Uterus (tissue), 4 donors: ENCODE results near the gene CMTM2. TPM values are rescaled to one million over a fixed set of nuclear protein-coding genes. Genes with fewer than 3 reads are reported as not detected.
"Not testable (repeated sequence)": the region's sequence is repeated elsewhere in the genome, so short reads cannot be mapped to it uniquely, and the experiment has no call there.

ENCODE experiments used
- DNase-seq, 2 donors: peaks; one replicate each; pipeline ENCODE4 v3.0.0-alpha.2; 2019 to 2020
- H3K27ac ChIP-seq, 2 donors: fragments of 200-600 bp; sonication (generic); 1 replicate in 1 of 2; 2 replicates in 1 of 2; pipeline ENCODE4 v1.5.1; 2016 to 2018
- H3K27me3 ChIP-seq, 2 donors: fragments of 200-600 bp; sonication (generic); one replicate each; pipeline ENCODE4 v1.5.1; 2018 to 2019; ENCODE audit warnings: control low read depth in 1 of 2
- H3K36me3 ChIP-seq, 2 donors: fragments of 200-600 bp; sonication (generic); one replicate each; pipeline ENCODE4 v1.5.1; 2019; ENCODE audit warnings: control low read depth in 1 of 2
- H3K4me1 ChIP-seq, 2 donors: fragments of 200-600 bp; sonication (generic); one replicate each; pipeline ENCODE4 v1.5.1; 2018 to 2019; ENCODE audit warnings: control low read depth in 1 of 2
- H3K4me3 ChIP-seq, 2 donors: fragments of 200-600 bp; sonication (generic); 1 replicate in 1 of 2; 2 replicates in 1 of 2; pipeline ENCODE4 v1.5.1; 2018 to 2019; ENCODE audit warnings: mild to moderate bottlenecking in 1 of 2
- H3K9me3 ChIP-seq, 2 donors: fragments of 200-600 bp; sonication (generic); one replicate each; pipeline ENCODE4 v1.5.1; 2019; ENCODE audit warnings: control low read depth in 1 of 2
- CTCF ChIP-seq, 4 experiments: fragments of 200-600 bp in 2 of 4; fragments of 450-650 bp in 2 of 4; sonication (generic) in 2 of 4; IDR thresholded peaks; one replicate each; pipeline ENCODE4 v1.5.1; 2016 to 2019; ENCODE audit warnings: antibody characterized with exemption in 4 of 4, mild to moderate bottlenecking in 2 of 4, moderate library complexity in 1 of 4
- POLR2A ChIP-seq, 2 donors: fragments of 450-650 bp; IDR thresholded peaks; one replicate each; pipeline ENCODE4 v1.6.1; 2016; ENCODE audit warnings: antibody characterized with exemption in 2 of 2, mild to moderate bottlenecking in 1 of 2, moderate library complexity in 1 of 2
- intact Hi-C: fragments of 100-400 bp; cut with DNase I; formaldehyde crosslinking; loops from one replicate; pipeline ENCODE4 v1.15.1; 2023; ENCODE audit warnings: low total_unique reads
- total RNA-seq, 4 donors: library from RNA; depleted of rRNA in 3 of 4; stranded (reverse); fragments of >200 nt in 3 of 4; gene quantifications; one replicate each; pipeline versions ENCODE4 v1.1.0 to v1.2.4, GENCODE V29; 2014 to 2023
- donor health status: DM: yes; HTN: yes; CAD: no.

The CMTM2 gene
- total RNA-seq, 4 donors from 2014 or later: 1.2 TPM; not detected in 3

DNA sequence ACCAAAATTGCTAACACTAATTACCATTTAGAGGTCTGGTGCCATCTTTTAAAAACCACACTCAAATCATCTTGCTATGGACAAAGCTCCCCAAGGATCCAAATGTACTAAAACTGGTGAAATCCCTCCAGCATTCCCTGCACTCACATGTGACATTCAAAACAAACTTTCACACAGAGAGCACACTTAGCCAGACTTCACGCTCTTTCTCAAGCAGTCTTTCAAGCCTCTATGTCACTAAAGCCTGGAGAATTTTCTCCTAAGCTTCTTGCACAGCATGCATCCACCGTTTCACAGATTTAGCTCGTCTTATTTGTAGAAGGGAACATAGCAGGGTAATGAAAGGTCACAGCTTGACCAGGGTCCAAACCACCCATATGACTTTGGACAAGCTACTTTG, 44.5 kb downstream of the CMTM2 start:
- H3K4me3 ChIP-seq: no peak overlapping the region
- no peaks in the 10 kb centered on the region for H3K36me3 ChIP-seq
- no peak for DNase-seq
- intact Hi-C loops: no loop called here
- peaks cover 0 to 3% of the 10 kb centered on the region in 2 donors for H3K4me1 ChIP-seq
- H3K27me3 ChIP-seq: no peaks in the 10 kb centered on the region
- TF ChIP-seq POLR2A (IDR thresholded peaks at IDR 0.05) (no peak), CTCF (IDR thresholded peaks at IDR 0.05) (no peak)
- no peaks in the 10 kb centered on the region for H3K9me3 ChIP-seq
- H3K27ac ChIP-seq: no peak overlapping the region

DNA sequence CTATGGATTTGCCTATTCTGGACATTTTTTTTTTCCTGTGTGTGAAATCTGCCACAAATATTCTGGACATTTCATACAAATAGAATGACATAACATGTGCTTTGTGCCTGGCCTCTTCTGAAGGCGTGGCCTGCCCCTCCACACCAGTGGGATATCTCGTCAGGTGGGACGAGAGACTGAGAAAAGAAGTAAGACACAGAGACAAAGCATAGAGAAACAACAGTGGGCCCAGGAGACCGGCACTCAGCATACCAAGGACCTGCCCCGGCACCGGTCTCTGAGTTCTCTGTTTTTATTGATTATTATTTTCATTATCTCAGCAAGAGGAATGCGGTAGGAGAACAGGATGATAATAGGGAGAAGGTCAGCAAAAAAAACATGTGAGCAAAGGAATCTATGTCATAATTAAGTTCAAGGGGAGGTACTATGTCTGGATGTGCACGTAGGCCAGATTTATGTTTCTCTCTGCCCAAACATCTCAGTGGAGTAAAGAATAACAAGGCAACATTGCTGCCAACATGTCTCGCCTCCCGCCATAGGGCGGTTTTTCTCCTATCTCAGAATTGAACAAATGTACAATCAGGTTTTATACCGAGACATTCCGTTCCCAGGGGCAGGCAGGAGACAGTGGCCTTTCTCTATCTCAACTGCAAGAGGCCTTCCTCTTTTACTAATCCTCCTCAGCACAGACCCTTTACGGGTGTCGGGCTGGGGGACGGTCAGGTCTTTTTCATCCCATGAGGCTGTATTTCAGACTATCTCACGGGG, 48.5 kb downstream of the CMTM2 start:
- H3K9me3 ChIP-seq, H3K36me3 ChIP-seq, H3K27me3 ChIP-seq, DNase-seq, intact Hi-C loops, H3K27ac ChIP-seq, H3K4me1 ChIP-seq, H3K4me3 ChIP-seq: not testable (repeated sequence)

GRCh38 chr16:66629856-66630255, 50.6 kb downstream of the CMTM2 start:
- intact Hi-C loops: no loop called here
- Histone ChIP-seq H3K36me3 (no peaks in the 10 kb centered on the region), H3K4me1 (no peaks in the 10 kb centered on the region)

GRCh38 chr16:66630561-66631260, 51.4 kb downstream of the CMTM2 start:
- H3K36me3 ChIP-seq, intact Hi-C loops, H3K9me3 ChIP-seq, DNase-seq, H3K4me3 ChIP-seq, H3K4me1 ChIP-seq, H3K27me3 ChIP-seq, H3K27ac ChIP-seq: not testable (repeated sequence)

More at GRCh38 chr16:66629856-66630255, 50.6 kb downstream of the CMTM2 start:
- Histone ChIP-seq H3K9me3 (no peaks in the 10 kb centered on the region), H3K4me3 (no peak overlapping the region), H3K27ac (no peak overlapping the region), H3K27me3 (no peaks in the 10 kb centered on the region)
- TF ChIP-seq POLR2A (IDR thresholded peaks at IDR 0.05): no peak
- TF ChIP-seq CTCF (IDR thresholded peaks at IDR 0.05): no peak
- no peak for DNase-seq

GRCh38 chr16:66631558-66631957, 52.3 kb downstream of the CMTM2 start:
- intact Hi-C loops: not testable (repeated sequence)

DNA sequence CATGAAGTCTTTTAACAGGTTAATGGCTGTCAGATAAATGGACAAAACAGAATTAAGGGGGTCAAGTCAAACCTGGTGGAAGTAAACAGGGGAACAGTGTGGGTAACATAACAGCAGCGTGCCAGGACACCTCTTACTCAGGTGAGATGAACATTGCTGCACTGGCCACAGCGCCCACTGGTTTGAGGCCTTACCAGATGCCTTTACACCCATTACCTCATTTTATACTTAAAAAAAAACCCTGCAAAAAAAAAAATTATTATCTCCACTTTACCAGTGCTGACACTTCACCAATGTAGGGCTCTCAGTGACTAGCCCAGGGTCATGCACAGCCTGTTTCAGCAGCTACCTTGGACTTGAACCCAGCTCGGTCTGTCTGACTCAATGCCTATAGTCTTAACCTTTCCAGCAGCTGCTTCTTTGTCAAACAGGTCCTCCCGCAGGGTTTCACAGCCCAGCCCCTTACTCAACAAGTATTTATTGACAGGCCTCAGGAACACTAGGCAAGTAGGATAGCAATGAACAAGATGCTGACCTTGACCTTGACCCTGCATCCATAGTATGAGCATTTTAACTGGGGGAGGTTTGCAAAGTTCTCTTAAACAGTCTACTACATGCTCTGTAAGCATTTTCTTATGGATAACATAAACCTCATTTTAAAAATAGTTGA, 55.4 kb downstream of the CMTM2 start:
- Histone ChIP-seq H3K36me3 (no peaks in the 10 kb centered on the region), H3K27ac (no peak overlapping the region), H3K4me1 (no peaks in the 10 kb centered on the region), H3K27me3 (no peaks in the 10 kb centered on the region), H3K9me3 (no peaks in the 10 kb centered on the region), H3K4me3 (no peak overlapping the region)
- DNase-seq: no peak
- intact Hi-C loops: no loop called here
- TF ChIP-seq CTCF (IDR thresholded peaks at IDR 0.05): no peak
- TF ChIP-seq POLR2A (IDR thresholded peaks at IDR 0.05): no peak

More at GRCh38 chr16:66631558-66631957, 52.3 kb downstream of the CMTM2 start:
- not testable (repeated sequence) for H3K27me3 ChIP-seq, H3K4me1 ChIP-seq, H3K27ac ChIP-seq, H3K36me3 ChIP-seq, H3K4me3 ChIP-seq, H3K9me3 ChIP-seq, DNase-seq
